Measurements from ENCODE around the gene TRAK2. TPM values are rescaled to one million over a fixed set of nuclear protein-coding genes. Genes with fewer than 3 reads are reported as not detected.
A peak's percentile ranks its signal among the peaks of the same experiment; 100 is the strongest.

Gene TRAK2
- total RNA-seq, 1 experiment from 2014 or later: 33.2 TPM

- H3K9me3 ChIP-seq (ENCODE audit: insufficient read depth, low read depth): no peaks in the 10 kb centered on the region
- H3K4me1 ChIP-seq (replicated peaks; ENCODE audit: insufficient read depth): 0 out of 2 replicates have a peak, but pooled peaks cover under 1% of the 10 kb centered on the region
- H3K27ac ChIP-seq: no peak overlapping the region
- H2AFZ ChIP-seq: no peak overlapping the region
- no peaks in the 10 kb centered on the region for H3K27me3 ChIP-seq (ENCODE audit: insufficient read depth, low read depth)
- no peaks in the 10 kb centered on the region for H3F3A ChIP-seq (ENCODE audit: insufficient read depth, low read depth)
- DNase-seq: no peak
- H3K36me3 ChIP-seq (ENCODE audit: low read depth): 0 out of 2 replicates have a peak, but pooled peaks cover 5% of the 10 kb centered on the region
- H4K20me1 ChIP-seq (ENCODE audit: insufficient read depth): no peaks in the 10 kb centered on the region
- TF ChIP-seq CTCF (conservative IDR thresholded peaks at IDR 0.05): no peak
- no peak for TF ChIP-seq EZH2 (IDR thresholded peaks at IDR 0.05; ENCODE audit: low read depth)
- no peak overlapping the region for H3K4me2 ChIP-seq
- intact Hi-C loops (cut with micrococcal nuclease; ENCODE audit: unreplicated experiment): no loop called here
- POLR2A ChIA-PET (ENCODE audit: unreplicated experiment): interaction anchor here (0.5 kb wide), 1 partner anchor 322 kb away, joined by 5 read pairs; no protein-coding TSS in a partner anchor
- no peak overlapping the region for H3K4me3 ChIP-seq
- no TSS peak for BruUV-seq (replicated peaks)
- no peaks in the 10 kb centered on the region for H3K9me2 ChIP-seq (ENCODE audit: insufficient read depth)
- H3K79me2 ChIP-seq (ENCODE audit: low read depth): no peaks in the 10 kb centered on the region
- CTCF ChIA-PET: no interaction called here
These were observed 9.3 kb upstream of the TRAK2 start for GRCh38 chr2:201460532-201460931.

- Histone ChIP-seq H3K79me2 (ENCODE audit: low read depth) (0 out of 2 replicates have a peak, but pooled peaks cover 3% of the 10 kb centered on the region), H3K4me1 (replicated peaks; ENCODE audit: insufficient read depth) (no peaks in the 10 kb centered on the region), H3K27ac (no peak overlapping the region), H3K4me3 (no peak overlapping the region), H2AFZ (no peak overlapping the region), H3K9me3 (ENCODE audit: insufficient read depth, low read depth) (no peaks in the 10 kb centered on the region), H3K27me3 (ENCODE audit: insufficient read depth, low read depth) (no peaks in the 10 kb centered on the region), H3K9me2 (ENCODE audit: insufficient read depth) (no peaks in the 10 kb centered on the region), H3K36me3 (ENCODE audit: low read depth) (0 out of 2 replicates have a peak, but pooled peaks cover 5% of the 10 kb centered on the region), H4K20me1 (ENCODE audit: insufficient read depth) (no peaks in the 10 kb centered on the region), H3F3A (ENCODE audit: insufficient read depth, low read depth) (no peaks in the 10 kb centered on the region), H3K4me2 (no peak overlapping the region)
- no peak for DNase-seq
- ChIA-PET POLR2A (ENCODE audit: unreplicated experiment) (interaction anchor here (0.6 kb wide), 1 partner anchor 27 kb away, joined by 6 read pairs; no protein-coding TSS in a partner anchor), CTCF (no interaction called here)
- BruUV-seq (replicated peaks): no TSS peak
- intact Hi-C loops (cut with micrococcal nuclease; ENCODE audit: unreplicated experiment): loop anchor here (10.0 kb wide), 1 partner anchor 186 kb away; the partner anchor contains the start of gene TMEM237
- no peak for TF ChIP-seq CTCF (conservative IDR thresholded peaks at IDR 0.05)
- TF ChIP-seq EZH2 (IDR thresholded peaks at IDR 0.05; ENCODE audit: low read depth): no peak
These were observed 7.1 kb upstream of the TRAK2 start for GRCh38 chr2:201458381-201458780.

GRCh38 chr2:201452922-201453643 is 1.8 kb upstream of the TRAK2 start:
- CTCF ChIA-PET: interaction anchor here (0.7 kb wide), 1 partner anchor 184 kb away, joined by 3 read pairs; no protein-coding TSS in a partner anchor
- peaks cover 8% of the 10 kb centered on the region; the same call in 1 of the 2 replicates for H3F3A ChIP-seq (ENCODE audit: insufficient read depth, low read depth)
- 0 out of 2 replicates have a peak, but pooled peaks cover 5% of the 10 kb centered on the region for H3K36me3 ChIP-seq (ENCODE audit: low read depth)
- H3K27me3 ChIP-seq (ENCODE audit: insufficient read depth, low read depth): no peaks in the 10 kb centered on the region
- H3K4me2 ChIP-seq: peak overlapping the region; percentile 89
- peaks cover 31% of the 10 kb centered on the region for H3K4me1 ChIP-seq (replicated peaks; ENCODE audit: insufficient read depth)
- 0 out of 2 replicates have a peak overlapping the region, but pooled peaks have one; percentile 97 for H2AFZ ChIP-seq
- POLR2A ChIA-PET (ENCODE audit: unreplicated experiment): no interaction called here
- H4K20me1 ChIP-seq (ENCODE audit: insufficient read depth): no peaks in the 10 kb centered on the region
- no TSS peak for BruUV-seq (replicated peaks)
- H3K79me2 ChIP-seq (ENCODE audit: low read depth): peaks cover 32% of the 10 kb centered on the region
- no peaks in the 10 kb centered on the region for H3K9me3 ChIP-seq (ENCODE audit: insufficient read depth, low read depth)
- TF ChIP-seq EZH2 (IDR thresholded peaks at IDR 0.05; ENCODE audit: low read depth) (no peak), CTCF (conservative IDR thresholded peaks at IDR 0.05) (no peak)
- peak overlapping the region; percentile 99; the same call in 1 of the 2 replicates for H3K4me3 ChIP-seq
- H3K9me2 ChIP-seq (ENCODE audit: insufficient read depth): no peaks in the 10 kb centered on the region
- intact Hi-C loops (cut with micrococcal nuclease; ENCODE audit: unreplicated experiment): loop anchor here (5.0 to 10.0 kb wide), 3 partner anchors 51 to 216 kb away; partner anchors contain the start of gene TMEM237
- no peak for DNase-seq
- no peak overlapping the region for H3K27ac ChIP-seq

All from PC-9 (cell line).